ENCODE results near the gene PLEKHG4B.

PLEKHG4B gene

DNA sequence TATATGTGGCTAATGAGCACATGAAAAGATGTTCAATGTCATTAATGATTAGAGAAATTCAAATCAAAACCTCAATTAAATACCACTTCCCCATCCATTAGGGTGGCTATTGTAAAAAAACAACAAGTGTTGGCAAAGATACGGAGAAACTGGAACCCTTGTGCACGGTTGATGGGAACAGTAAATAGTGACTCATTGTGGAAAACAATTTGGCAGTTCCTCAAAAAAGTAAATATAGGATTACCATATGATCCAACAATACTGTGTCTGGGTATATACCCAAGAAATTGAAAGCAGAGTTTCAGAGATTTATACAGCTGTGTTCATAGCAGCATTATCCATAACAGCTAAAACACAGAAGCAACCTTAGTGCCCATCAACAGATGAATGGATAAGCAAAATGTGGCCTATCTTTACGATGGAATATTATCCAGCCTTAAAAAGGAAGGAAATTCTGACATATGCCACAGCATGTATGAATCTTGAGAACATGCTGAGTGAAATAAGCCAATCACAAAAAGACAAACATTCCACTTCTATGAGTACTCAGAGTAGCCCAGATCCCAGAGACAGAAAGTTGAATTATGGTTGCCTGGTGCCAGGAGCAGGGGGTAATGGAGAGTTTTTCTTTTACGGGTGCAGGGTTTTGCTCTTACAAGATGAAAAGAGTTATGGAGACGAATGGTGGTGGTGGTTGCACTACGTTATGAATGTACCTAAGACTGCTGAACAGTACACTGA lies 57.9 kb downstream of the PLEKHG4B start:
- in situ Hi-C loops (cut with HindIII; ENCODE audit: low pct_unique_long_range_greater_than_20kb, low sequenced_read_pairs), result no loop called here
- peak in 1 of 2 experiments; percentile 76 for DNase-seq (ENCODE audit: low read depth in 1 of 2, low spot score in 1 of 2)
- no peak; the same call in 1 of the 2 replicates for TF ChIP-seq JUND (IDR thresholded peaks at IDR 0.05; ENCODE audit: low read depth)

- no peak for DNase-seq (ENCODE audit: low read depth in 1 of 2, low spot score in 1 of 2)
- in situ Hi-C loops (cut with HindIII; ENCODE audit: low pct_unique_long_range_greater_than_20kb, low sequenced_read_pairs), result no loop called here
- TF ChIP-seq JUND (IDR thresholded peaks at IDR 0.05; ENCODE audit: low read depth), result no peak
These were observed 58.8 kb downstream of the PLEKHG4B start for GRCh38 chr5:150746-151145.

- no peak for DNase-seq (ENCODE audit: low read depth in 1 of 2, low spot score in 1 of 2)
- in situ Hi-C loops (cut with HindIII; ENCODE audit: low pct_unique_long_range_greater_than_20kb, low sequenced_read_pairs), result no loop called here
- TF ChIP-seq JUND (IDR thresholded peaks at IDR 0.05; ENCODE audit: low read depth), result no peak
These were observed 60.1 kb downstream of the PLEKHG4B start for GRCh38 chr5:152077-152476.

GRCh38 chr5:153256-153655 lies 61.3 kb downstream of the PLEKHG4B start:
- in situ Hi-C loops (cut with HindIII; ENCODE audit: low pct_unique_long_range_greater_than_20kb, low sequenced_read_pairs), result no loop called here
- no peak for DNase-seq (ENCODE audit: low read depth in 1 of 2, low spot score in 1 of 2)
- TF ChIP-seq JUND (IDR thresholded peaks at IDR 0.05; ENCODE audit: low read depth), result no peak

GRCh38 chr5:154236-154635 lies 62.3 kb downstream of the PLEKHG4B start:
- in situ Hi-C loops (cut with HindIII; ENCODE audit: low pct_unique_long_range_greater_than_20kb, low sequenced_read_pairs), result no loop called here
- TF ChIP-seq JUND (IDR thresholded peaks at IDR 0.05; ENCODE audit: low read depth), result no peak
- no peak for DNase-seq (ENCODE audit: low read depth in 1 of 2, low spot score in 1 of 2)

DNA sequence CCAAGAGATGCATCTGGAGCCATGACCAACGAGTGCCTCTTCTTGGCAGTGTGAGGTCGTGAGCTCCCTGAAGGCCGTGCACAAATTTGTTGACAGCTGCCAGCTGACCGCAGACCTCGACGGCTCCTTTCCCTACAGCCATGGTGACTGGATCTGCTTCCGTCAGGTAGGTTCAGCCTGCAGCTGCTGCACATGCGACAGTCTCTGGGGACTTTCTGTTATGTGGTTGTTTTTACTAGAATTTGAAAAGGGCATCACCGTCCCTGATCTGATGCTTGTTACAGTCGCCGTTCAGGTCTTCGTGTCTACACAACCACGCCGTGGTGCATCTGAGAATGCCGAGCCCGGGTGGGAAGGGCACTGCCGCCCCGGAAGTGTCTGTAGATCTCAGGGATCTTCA lies 62.9 kb downstream of the PLEKHG4B start:
- TF ChIP-seq JUND (IDR thresholded peaks at IDR 0.05; ENCODE audit: low read depth), result no peak
- no peak for DNase-seq (ENCODE audit: low read depth in 1 of 2, low spot score in 1 of 2)
- in situ Hi-C loops (cut with HindIII; ENCODE audit: low pct_unique_long_range_greater_than_20kb, low sequenced_read_pairs), result no loop called here

DNA sequence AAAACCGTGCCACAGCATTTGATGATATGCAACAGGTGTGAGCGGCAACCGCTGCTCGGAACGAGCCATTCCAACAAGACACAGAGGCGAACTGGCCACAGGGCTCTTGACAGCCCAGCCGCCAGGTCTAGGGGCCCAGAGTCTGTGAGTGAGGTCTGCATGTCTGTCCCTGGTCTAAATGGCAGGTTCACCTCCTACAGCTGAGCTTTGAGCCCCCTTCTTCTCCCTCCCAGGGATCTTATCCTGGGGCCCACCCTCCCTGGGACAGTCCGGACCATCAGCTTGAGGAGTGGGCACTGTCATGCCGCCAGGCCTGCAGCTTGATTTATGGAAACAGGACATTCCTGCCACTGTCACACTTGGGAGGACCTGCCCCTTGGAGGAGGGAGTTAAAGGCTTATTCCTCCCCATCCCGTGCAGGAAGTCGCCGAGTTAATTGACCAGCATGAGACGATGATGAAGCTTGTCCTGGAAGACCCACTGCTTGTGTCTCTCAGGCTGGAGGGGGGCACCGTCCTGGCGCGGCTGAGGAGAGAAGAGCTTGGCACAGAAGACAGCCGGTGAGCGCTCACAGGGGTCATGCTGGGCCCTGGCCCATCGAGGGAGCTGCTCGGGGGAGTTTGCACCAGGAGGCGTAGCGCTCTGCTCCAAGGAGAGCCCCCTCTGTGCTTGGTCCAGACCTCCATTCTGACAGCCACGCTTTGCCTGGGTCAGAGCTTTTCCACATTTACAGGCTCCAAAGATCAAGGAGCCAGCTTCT lies 63.9 kb downstream of the PLEKHG4B start:
- no peak for TF ChIP-seq JUND (IDR thresholded peaks at IDR 0.05; ENCODE audit: low read depth)
- in situ Hi-C loops (cut with HindIII; ENCODE audit: low pct_unique_long_range_greater_than_20kb, low sequenced_read_pairs), result no loop called here
- no peak for DNase-seq (ENCODE audit: low read depth in 1 of 2, low spot score in 1 of 2)

DNA sequence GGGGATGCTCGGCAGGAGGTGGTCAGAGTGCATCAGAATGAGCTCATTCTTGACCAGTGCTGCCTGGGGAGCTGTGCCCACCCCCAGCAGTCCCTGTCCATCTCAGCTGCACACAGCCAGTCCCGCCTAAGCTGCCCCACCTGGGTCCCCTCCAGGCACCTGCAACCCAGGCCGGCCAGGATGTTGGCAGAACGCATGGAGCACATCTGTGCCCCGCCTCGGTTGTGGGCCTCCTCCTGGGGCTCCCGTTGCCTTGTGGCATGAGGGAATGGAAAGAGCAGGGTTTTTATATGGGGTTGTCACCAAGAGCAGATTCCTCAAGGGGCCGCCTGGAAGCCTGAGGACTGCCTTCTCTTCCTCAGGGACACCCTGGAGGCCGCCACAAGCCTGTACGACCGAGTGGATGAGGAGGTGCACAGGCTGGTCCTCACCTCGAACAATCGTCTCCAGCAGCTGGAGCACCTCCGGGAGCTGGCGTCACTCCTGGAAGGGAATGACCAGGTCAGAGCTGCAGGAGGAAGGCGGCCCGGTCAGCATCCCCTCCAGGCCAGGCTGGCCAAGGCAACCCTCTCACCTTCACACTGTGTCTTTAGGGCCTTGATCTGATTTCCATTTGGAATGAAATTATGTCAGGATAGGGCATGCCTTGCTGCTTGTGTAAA lies 64.6 kb downstream of the PLEKHG4B start:
- DNase-seq (ENCODE audit: low read depth in 1 of 2, low spot score in 1 of 2), result no peak
- in situ Hi-C loops (cut with HindIII; ENCODE audit: low pct_unique_long_range_greater_than_20kb, low sequenced_read_pairs), result no loop called here
- TF ChIP-seq JUND (IDR thresholded peaks at IDR 0.05; ENCODE audit: low read depth), result no peak

- no peak for TF ChIP-seq JUND (IDR thresholded peaks at IDR 0.05; ENCODE audit: low read depth)
- in situ Hi-C loops (cut with HindIII; ENCODE audit: low pct_unique_long_range_greater_than_20kb, low sequenced_read_pairs), result no loop called here
- no peak for DNase-seq (ENCODE audit: low read depth in 1 of 2, low spot score in 1 of 2)
These were observed 65.3 kb downstream of the PLEKHG4B start for GRCh38 chr5:157126-157715.

DNA sequence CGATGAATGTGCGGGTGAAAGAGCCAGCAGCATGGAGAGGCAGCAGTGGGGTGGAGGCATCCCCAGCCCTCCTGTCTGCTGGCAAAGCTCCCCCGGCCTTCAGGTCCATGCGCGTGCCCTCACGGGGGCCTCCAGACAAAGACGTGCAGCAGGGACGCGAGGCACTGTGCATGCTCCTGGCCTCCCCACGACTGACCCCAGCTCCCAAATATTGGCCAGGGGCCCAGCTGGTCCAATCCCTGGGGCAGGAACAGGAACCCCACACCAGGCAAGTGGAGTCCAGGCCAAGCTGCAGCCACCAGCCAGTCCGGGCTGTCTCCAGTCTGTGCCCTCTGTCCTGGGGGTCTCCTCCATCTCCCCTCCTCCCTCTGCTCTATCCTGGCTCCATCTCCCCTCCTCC lies 65.8 kb downstream of the PLEKHG4B start:
- no peak for DNase-seq (ENCODE audit: low read depth in 1 of 2, low spot score in 1 of 2)
- no peak for TF ChIP-seq JUND (IDR thresholded peaks at IDR 0.05; ENCODE audit: low read depth)
- in situ Hi-C loops (cut with HindIII; ENCODE audit: low pct_unique_long_range_greater_than_20kb, low sequenced_read_pairs), result no loop called here

- no peak for TF ChIP-seq JUND (IDR thresholded peaks at IDR 0.05; ENCODE audit: low read depth)
- in situ Hi-C loops (cut with HindIII; ENCODE audit: low pct_unique_long_range_greater_than_20kb, low sequenced_read_pairs), result no loop called here
- no peak for DNase-seq (ENCODE audit: low read depth in 1 of 2, low spot score in 1 of 2)
These were observed 67.0 kb downstream of the PLEKHG4B start for GRCh38 chr5:158807-159447.

DNA sequence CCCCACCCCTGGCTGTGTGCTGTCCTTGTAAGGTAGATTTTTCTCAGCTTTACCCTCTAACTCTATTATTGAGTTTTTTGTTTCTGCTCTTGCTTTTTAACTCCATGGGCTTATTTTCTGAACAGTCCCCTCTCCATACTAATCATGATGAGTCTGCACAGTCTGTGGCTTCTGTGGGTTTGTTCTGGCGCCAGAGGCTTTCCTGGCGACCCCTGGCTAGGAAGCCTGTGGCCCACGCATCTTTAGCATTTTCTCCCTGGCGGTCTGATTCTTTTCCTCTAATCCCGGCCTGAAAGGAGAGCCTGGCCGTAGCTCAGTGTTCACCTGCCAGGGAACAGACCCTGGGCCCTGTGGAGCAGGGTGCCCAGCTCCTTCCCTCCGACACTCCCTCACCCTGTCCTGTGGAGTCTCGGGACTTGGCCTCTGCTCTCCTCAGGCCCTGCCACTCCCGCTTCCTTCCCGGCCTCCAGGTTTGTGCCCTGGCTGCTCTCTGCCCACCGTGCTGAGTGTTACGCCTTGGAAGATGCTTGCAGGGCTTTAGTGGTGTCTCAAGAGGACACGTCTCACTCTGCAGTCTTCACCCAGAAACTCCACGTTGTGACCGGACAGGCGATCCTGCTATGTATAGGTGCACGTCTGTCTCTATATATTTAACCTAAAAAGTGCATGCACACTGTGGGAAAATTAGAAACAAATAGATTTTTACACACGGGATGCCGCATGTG lies 67.6 kb downstream of the PLEKHG4B start:
- TF ChIP-seq JUND (IDR thresholded peaks at IDR 0.05; ENCODE audit: low read depth), result no peak
- DNase-seq (ENCODE audit: low read depth in 1 of 2, low spot score in 1 of 2), result no peak

More for the DNA sequence above, 67.6 kb downstream of the PLEKHG4B start:
- in situ Hi-C loops (cut with HindIII; ENCODE audit: low pct_unique_long_range_greater_than_20kb, low sequenced_read_pairs), result no loop called here

Data from T47D (cell line).